Non-pigmented ciliary epithelial cell (primary cell): ENCODE measurements around the gene SHB.

Experiments used
- DNase-seq: peaks from one replicate; pipeline ENCODE4 v3.0.0-alpha.2; 2010; ENCODE audit warnings: low read depth

The SHB gene

GRCh38 chr9:38024036-38024681, 44.9 kb downstream of the SHB start:
- DNase-seq, result no peak

- DNase-seq, result no peak
These were observed 45.4 kb downstream of the SHB start for GRCh38 chr9:38023661-38024035.

- no peak for DNase-seq
These were observed 46.0 kb downstream of the SHB start for GRCh38 chr9:38022995-38023394.

- DNase-seq, result no peak
These were observed 46.7 kb downstream of the SHB start for GRCh38 chr9:38022203-38022895.

GRCh38 chr9:38020151-38021076, 48.6 kb downstream of the SHB start:
- no peak for DNase-seq

GRCh38 chr9:38019731-38020130, 49.3 kb downstream of the SHB start:
- no peak for DNase-seq

- no peak for DNase-seq
These were observed 49.9 kb downstream of the SHB start for GRCh38 chr9:38018958-38019602.

- no peak for DNase-seq
These were observed 50.6 kb downstream of the SHB start for GRCh38 chr9:38018241-38018957.

GRCh38 chr9:38017885-38018186, 51.2 kb downstream of the SHB start:
- no peak for DNase-seq

- DNase-seq, result no peak
These were observed 51.7 kb downstream of the SHB start for GRCh38 chr9:38017149-38017884.

GRCh38 chr9:38016375-38017135, 52.5 kb downstream of the SHB start:
- no peak for DNase-seq

GRCh38 chr9:38015906-38016305, 53.1 kb downstream of the SHB start:
- no peak for DNase-seq

GRCh38 chr9:38015266-38015665, 53.8 kb downstream of the SHB start:
- no peak for DNase-seq

GRCh38 chr9:38012767-38013450, 56.1 kb downstream of the SHB start:
- no peak for DNase-seq

GRCh38 chr9:38011991-38012390, 57.0 kb downstream of the SHB start:
- DNase-seq, result no peak

GRCh38 chr9:38010918-38011704, 57.9 kb downstream of the SHB start:
- DNase-seq, result no peak

GRCh38 chr9:38009990-38010389, 59.0 kb downstream of the SHB start:
- DNase-seq, result no peak

GRCh38 chr9:38009035-38009501, 60.0 kb downstream of the SHB start:
- DNase-seq, result no peak
